GM12892 (cell line): ENCODE measurements around the gene ELAC2.

Experiments
- POLR2A ChIP-seq: IDR thresholded peaks from 2 replicates; pipeline ENCODE4 v1.6.1; 2011; ENCODE audit warnings: low read depth, low read length, control low read depth
- POLR2AphosphoS5 ChIP-seq: IDR thresholded peaks from 2 replicates; pipeline ENCODE4 v1.6.1; 2011; ENCODE audit warnings: low read depth, low read length, control low read depth
- TAF1 ChIP-seq: IDR thresholded peaks from 2 replicates; pipeline ENCODE4 v1.6.1; 2011; ENCODE audit warnings: low read depth, mild to moderate bottlenecking, control low read depth, low read length, borderline replicate concordance

GRCh38 chr17:12965988-12966387 is 51.8 kb downstream of the ELAC2 start:
- TF ChIP-seq POLR2AphosphoS5 (no peak), POLR2A (no peak), TAF1 (no peak)
